ENCODE data around the gene DLL3. TPM values are rescaled to one million over a fixed set of nuclear protein-coding genes. Genes with fewer than 3 reads are reported as not detected.

The DLL3 gene
- total RNA-seq, 4 donors from 2014 or later: not detected

- Histone ChIP-seq H3K27me3 (peaks cover 9% of the 10 kb centered on the region), H3K36me3 (no peaks in the 10 kb centered on the region), H3K9me3 (no peaks in the 10 kb centered on the region), H3K4me3 (peak overlapping the region in 1 of 2 donors; percentile 82), H3K27ac (peak overlapping the region in 2 of 4 donors; percentile 94 to 98), H3K4me1 (peaks cover 6 to 26% (median 17%) of the 10 kb centered on the region in 3 donors)
- 5 to 10% methylated on average over 6 to 10 of the region's 10 CpGs for WGBS, 2 donors (ENCODE audit: low coverage in 1 of 2)
- no peak for TF ChIP-seq EP300 (IDR thresholded peaks at IDR 0.05)
- TF ChIP-seq POLR2AphosphoS5 (IDR thresholded peaks at IDR 0.05): no peak
- TF ChIP-seq CTCF (IDR thresholded peaks at IDR 0.05): peak in 1 of 4 experiments; percentile 6
- no peak for ATAC-seq
These were observed 41.6 kb downstream of the DLL3 start for GRCh38 chr19:39540333-39540673.

GRCh38 chr19:39542206-39542605, 43.5 kb downstream of the DLL3 start:
- WGBS, 2 donors (ENCODE audit: low coverage in 1 of 2): 50% methylated on average over 1 of the region's 2 CpGs; no CpG with 5 or more reads in 1 of the 2 donors

GRCh38 chr19:39543477-39543857, 44.7 kb downstream of the DLL3 start:
- peaks cover 21% of the 10 kb centered on the region for H3K27me3 ChIP-seq
- peaks cover 4 to 12% (median 8%) of the 10 kb centered on the region in 3 donors for H3K4me1 ChIP-seq
- no peak for TF ChIP-seq CTCF (IDR thresholded peaks at IDR 0.05)
- TF ChIP-seq POLR2AphosphoS5 (IDR thresholded peaks at IDR 0.05): no peak
- no peak for TF ChIP-seq POLR2A (IDR thresholded peaks at IDR 0.05)
- TF ChIP-seq EP300 (IDR thresholded peaks at IDR 0.05): no peak
- H3K4me3 ChIP-seq: no peak overlapping the region
- no peaks in the 10 kb centered on the region for H3K36me3 ChIP-seq
- ATAC-seq: no peak
- 78 to 84% methylated on average over 2 to 3 of the region's 3 CpGs for WGBS, 2 donors (ENCODE audit: low coverage in 1 of 2)
- H3K27ac ChIP-seq: no peak overlapping the region
- H3K9me3 ChIP-seq: no peaks in the 10 kb centered on the region

More at GRCh38 chr19:39542206-39542605, 43.5 kb downstream of the DLL3 start:
- Histone ChIP-seq H3K27me3 (peaks cover 20% of the 10 kb centered on the region), H3K9me3 (no peaks in the 10 kb centered on the region), H3K27ac (no peak overlapping the region), H3K4me3 (no peak overlapping the region), H3K4me1 (peaks cover 6 to 24% (median 17%) of the 10 kb centered on the region in 3 donors), H3K36me3 (no peaks in the 10 kb centered on the region)
- ATAC-seq: no peak
- TF ChIP-seq POLR2A (IDR thresholded peaks at IDR 0.05) (no peak), CTCF (IDR thresholded peaks at IDR 0.05) (no peak)

DNA sequence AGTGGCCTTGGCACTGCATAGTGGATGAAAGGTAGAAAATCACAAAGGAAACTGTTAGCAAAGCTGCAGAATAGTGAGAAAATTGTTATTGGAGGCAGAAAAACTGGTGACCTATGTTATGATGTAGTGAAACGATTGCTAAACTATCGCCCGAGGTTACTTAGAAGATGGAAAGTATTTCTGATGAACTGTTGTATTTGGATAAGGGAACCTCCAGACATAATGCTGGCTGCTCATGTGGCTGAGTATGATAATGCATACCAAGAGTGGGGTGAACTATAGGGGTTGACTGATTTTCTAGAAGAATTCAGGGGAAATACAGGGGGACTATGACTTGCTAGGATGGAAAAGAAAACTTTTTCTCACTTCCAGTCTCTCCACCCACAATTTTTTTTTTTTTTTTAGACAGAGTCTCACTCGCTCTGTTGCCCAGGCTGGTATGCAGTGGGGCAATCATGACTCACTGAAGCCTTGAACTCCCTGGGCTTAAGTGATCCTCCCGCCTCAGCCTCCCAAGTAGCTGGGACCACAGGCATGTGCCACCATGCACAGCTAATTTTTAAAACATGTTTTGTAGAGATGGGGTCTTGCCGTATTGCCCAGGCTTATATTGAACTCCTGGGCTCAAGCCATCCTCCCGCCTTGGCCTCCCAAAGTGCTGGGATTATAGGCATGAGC, 45.6 kb downstream of the DLL3 start:
- Histone ChIP-seq H3K9me3 (no peaks in the 10 kb centered on the region), H3K4me3 (no peak overlapping the region), H3K4me1 (peaks cover 0 to 5% (median 0%) of the 10 kb centered on the region in 3 donors), H3K27ac (no peak overlapping the region), H3K27me3 (peaks cover 27% of the 10 kb centered on the region), H3K36me3 (no peaks in the 10 kb centered on the region)
- TF ChIP-seq POLR2A (IDR thresholded peaks at IDR 0.05) (no peak), POLR2AphosphoS5 (IDR thresholded peaks at IDR 0.05) (no peak), CTCF (IDR thresholded peaks at IDR 0.05) (no peak), EP300 (IDR thresholded peaks at IDR 0.05) (no peak)
- no peak for ATAC-seq
- WGBS, 2 donors (ENCODE audit: low coverage in 1 of 2): 78 to 81% methylated on average over 3 to 6 of the region's 7 CpGs

- Histone ChIP-seq H3K9me3 (no peaks in the 10 kb centered on the region), H3K27me3 (peaks cover 27% of the 10 kb centered on the region), H3K4me1 (peaks cover 0 to 5% (median 0%) of the 10 kb centered on the region in 3 donors), H3K4me3 (no peak overlapping the region), H3K36me3 (no peaks in the 10 kb centered on the region), H3K27ac (no peak overlapping the region)
- 63 to 71% methylated on average over 1 of the region's 1 CpG for WGBS, 2 donors (ENCODE audit: low coverage in 1 of 2)
- no peak for TF ChIP-seq CTCF (IDR thresholded peaks at IDR 0.05)
- TF ChIP-seq POLR2AphosphoS5 (IDR thresholded peaks at IDR 0.05): no peak
- no peak for TF ChIP-seq EP300 (IDR thresholded peaks at IDR 0.05)
- TF ChIP-seq POLR2A (IDR thresholded peaks at IDR 0.05): no peak
- no peak for ATAC-seq
These were observed 46.2 kb downstream of the DLL3 start for GRCh38 chr19:39544911-39545310.
